GM12878 (cell line): Measurements from ENCODE around the gene VWA8. TPM values are rescaled to one million over a fixed set of nuclear protein-coding genes. Genes with fewer than 3 reads are reported as not detected.

Experiments used
- ATAC-seq: fragments of 200-7000 bp; cut with Tn5 transposase; 3 replicates; pipeline ENCODE4 v1.9.1; 2020; ENCODE audit warnings: mild to moderate bottlenecking, moderate library complexity
- BruUV-seq: library from RNA; stranded (reverse); fragments of 400-500 nt; replicated peaks from 2 replicates; lab custom pipeline; 2021; lab: Mats Ljungman, UMichigan
- CTCF ChIA-PET: fragments of 300-600 bp; sonication (Branson Sonifier 250); formaldehyde crosslinking; extraction: SDS; loops from one replicate; lab custom pipeline; 2021; ENCODE audit warnings: inconsistent platforms; lab: Yijun Ruan, JAX
- POLR2A ChIA-PET: fragments of 350-600 bp; formaldehyde crosslinking; extraction: SDS; loops from one replicate; lab custom pipeline; 2021; ENCODE audit warnings: inconsistent platforms; lab: Charles Lee
- RAD21 ChIA-PET: fragments of 300-600 bp; sonication (Branson Sonifier 250); formaldehyde crosslinking; loops from one replicate; lab custom pipeline; 2023; ENCODE audit warnings: antibody characterized with exemption; ENCODE audit not compliant: unreplicated experiment; lab: Charles Lee
- SMC1A ChIA-PET: fragments of 300-600 bp; sonication (Branson Sonifier 250); formaldehyde crosslinking; loops from one replicate; lab custom pipeline; 2023; ENCODE audit not compliant: unreplicated experiment, uncharacterized antibody; lab: Charles Lee
- DNase-seq: peaks from one replicate; pipeline ENCODE4 v3.0.0-alpha.2; 2011; ENCODE audit warnings: low read depth, low spot score
- FAIRE-seq: peaks from 3 replicates; lab custom pipeline; 2011; peaks lifted over from hg19 to GRCh38; lab: Jason Lieb, UNC
- H2AFZ ChIP-seq: 2 replicates; pipeline ENCODE4 v1.6.0; 2011; ENCODE audit warnings: low read depth, low read length, control low read depth; ENCODE audit not compliant: control insufficient read depth
- H3K27ac ChIP-seq: 2 replicates; pipeline ENCODE4 v1.5.1; 2011; ENCODE audit warnings: control low read depth; ENCODE audit not compliant: control insufficient read depth, insufficient read depth
- H3K27me3 ChIP-seq, 2 experiments: replicated peaks in 1 of 2; 2 replicates each; pipeline versions ENCODE4 v1.6.0 to v1.6.1; 2011; ENCODE audit warnings: low read length in 1 of 2; ENCODE audit not compliant: control insufficient read depth in 2 of 2, insufficient read depth in 2 of 2
- H3K36me3 ChIP-seq, 2 experiments: 2 replicates each; pipeline ENCODE4 v1.5.1; 2011; ENCODE audit warnings: low read length in 1 of 2; ENCODE audit not compliant: control insufficient read depth in 2 of 2, insufficient read depth in 2 of 2
- H3K4me1 ChIP-seq: 2 replicates; pipeline ENCODE4 v1.6.1; 2011; ENCODE audit warnings: mild to moderate bottlenecking, low read length, moderate library complexity, mixed read lengths; ENCODE audit not compliant: control insufficient read depth, insufficient read depth
- H3K4me2 ChIP-seq: 2 replicates; pipeline ENCODE4 v1.6.0; 2011; ENCODE audit warnings: control low read depth; ENCODE audit not compliant: control insufficient read depth, insufficient read depth
- H3K4me3 ChIP-seq: fragments of 200-600 bp; sonication (generic); 2 replicates; pipeline ENCODE4 v1.5.1; 2016
- H3K79me2 ChIP-seq: 2 replicates; pipeline ENCODE4 v1.6.0; 2011; ENCODE audit warnings: low read length; ENCODE audit not compliant: control insufficient read depth, insufficient read depth
- H3K9ac ChIP-seq: 2 replicates; pipeline ENCODE4 v1.8.0; 2011; ENCODE audit warnings: low read length, control low read depth, mixed read lengths; ENCODE audit not compliant: control insufficient read depth, insufficient read depth
- H3K9me3 ChIP-seq: replicated peaks from 3 replicates; pipeline ENCODE4 v1.5.1; 2011; ENCODE audit warnings: mild to moderate bottlenecking, low read length; ENCODE audit not compliant: control insufficient read depth, insufficient read depth
- H4K20me1 ChIP-seq: 2 replicates; pipeline ENCODE4 v1.6.0; 2011; ENCODE audit not compliant: control insufficient read depth, insufficient read depth
- BMI1 ChIP-seq: fragments of 450-650 bp; IDR thresholded peaks from 2 replicates; pipeline ENCODE4 v1.6.1; 2016; ENCODE audit warnings: mild to moderate bottlenecking, moderate library complexity, borderline replicate concordance
- IRF4 ChIP-seq: IDR thresholded peaks from 2 replicates; pipeline ENCODE4 v1.6.1; 2011; ENCODE audit warnings: low read depth, low read length
- MXI1 ChIP-seq: fragments of 150-350 bp; IDR thresholded peaks from 2 replicates; pipeline ENCODE4 v1.6.1; 2011; ENCODE audit warnings: low read depth, mild to moderate bottlenecking, inconsistent platforms, low read length, improper control_type of control experiment
- NFYA ChIP-seq: IDR thresholded peaks from 2 replicates; pipeline ENCODE4 v1.6.1; 2011; ENCODE audit warnings: low read depth, mild to moderate bottlenecking, low read length, improper control_type of control experiment, borderline replicate concordance
- NR2C1 ChIP-seq: fragments of 450-650 bp; IDR thresholded peaks from 2 replicates; pipeline ENCODE4 v1.6.1; 2017; ENCODE audit warnings: antibody characterized with exemption, mild to moderate bottlenecking, moderate library complexity
- POU2F2 ChIP-seq: IDR thresholded peaks from 3 replicates; pipeline ENCODE4 v1.6.1; 2011; ENCODE audit warnings: low read depth, mild to moderate bottlenecking, low read length, borderline replicate concordance
- RAD21 ChIP-seq: IDR thresholded peaks from 2 replicates; pipeline ENCODE4 v1.6.1; 2011; ENCODE audit warnings: mild to moderate bottlenecking, low read depth, low read length, moderate library complexity; ENCODE audit not compliant: insufficient read depth
- SIX5 ChIP-seq: IDR thresholded peaks from 2 replicates; pipeline ENCODE4 v1.6.1; 2011; ENCODE audit warnings: mild to moderate bottlenecking, low read depth, low read length, moderate library complexity; ENCODE audit not compliant: severe bottlenecking
- SRF ChIP-seq, 2 experiments: IDR thresholded peaks; 2 replicates each; pipeline ENCODE4 v1.6.1; 2011; ENCODE audit warnings: low read depth in 2 of 2, low read length in 2 of 2, mild to moderate bottlenecking in 1 of 2, moderate library complexity in 1 of 2
- TCF3 ChIP-seq: IDR thresholded peaks from 2 replicates; pipeline ENCODE4 v1.6.1; 2012; ENCODE audit warnings: low read depth, mild to moderate bottlenecking, low read length, borderline replicate concordance; ENCODE audit not compliant: insufficient read depth
- YBX1 ChIP-seq: fragments of 450-650 bp; IDR thresholded peaks from 2 replicates; pipeline ENCODE4 v1.6.1; 2016; ENCODE audit warnings: antibody characterized with exemption
- WGBS: methylation state at CpG from one replicate; pipeline ENCODE4 v1.1.6; 2016; ENCODE audit warnings: low lambda C conversion rate; ENCODE audit not compliant: insufficient replicate concordance, insufficient coverage; ENCODE audit errors: missing lambda C conversion rate; 5-methylcytosine and 5-hydroxymethylcytosine counted together
- in situ Hi-C: fragments of 300-500 bp; cut with MboI; formaldehyde crosslinking; loops from 9 replicates; pipeline ENCODE4 v1.14.3; 2018; ENCODE audit warnings: mixed read lengths
- intact Hi-C: fragments of 100-400 bp; cut with micrococcal nuclease; formaldehyde crosslinking; loops from one replicate; pipeline ENCODE4 v1.14.2; 2022; ENCODE audit not compliant: unreplicated experiment
- polyA plus RNA-seq, 11 experiments: library from polyadenylated mRNA; depleted of rRNA in 4 of 11; unstranded in 6 of 11; stranded (reverse) in 5 of 11; fragments of >200 nt; fragmentation: Nextera tagmentation in 4 of 11; fragmentation: Illumina TruSeq in 1 of 11; extraction: Ambion mirVana in 4 of 11; extraction: Trizol in 1 of 11; gene quantifications; 1 replicate in 1 of 11; 2 replicates in 10 of 11; pipeline versions ENCODE4 v1.2.1 to v1.2.3, GENCODE V29; 2011 to 2016; ENCODE audit warnings: inconsistent platforms in 2 of 11, missing spikeins in 2 of 11, low read depth in 1 of 11
- total RNA-seq, 4 experiments: library from RNA; depleted of rRNA in 3 of 4; stranded (reverse); fragments of >200 nt in 3 of 4; fragmentation: Illumina TruSeq in 1 of 4; extraction: Trizol in 1 of 4; gene quantifications; 2 replicates each; pipeline versions ENCODE4 v1.2.1 to v1.2.3, GENCODE V29; 2013 to 2021
- TF ChIP-seq, protein P1 (sequence below): fragments of 450-650 bp; IDR thresholded peaks from 2 replicates; pipeline ENCODE4 v1.6.1; 2017; ENCODE audit warnings: mild to moderate bottlenecking, low read depth, inconsistent platforms; ENCODE audit not compliant: poor library complexity, severe bottlenecking
- TF ChIP-seq, protein P2 (sequence below): fragments of 450-650 bp; IDR thresholded peaks from 2 replicates; pipeline ENCODE4 v1.6.1; 2018; ENCODE audit warnings: mild to moderate bottlenecking, low read depth, moderate library complexity; ENCODE audit not compliant: partially characterized antibody
- TF ChIP-seq, protein P3 (sequence below): fragments of 150-350 bp; IDR thresholded peaks from 2 replicates; pipeline ENCODE4 v1.6.1; 2016; ENCODE audit warnings: low read depth, low read length

VWA8 gene
- total and polyA plus RNA-seq, 10 of the 15 experiments (the other 5 are each of a cell fraction or from before 2014, with no cell fraction given) = 3.0 to 21.8 (median 13.5) TPM

- TF ChIP-seq SRF (IDR thresholded peaks at IDR 0.05; ENCODE audit: low read depth in 2 of 2, low read length in 2 of 2) (no peak), MXI1 (no peak), TCF3 (no peak)
- TF ChIP-seq, protein P1, sequence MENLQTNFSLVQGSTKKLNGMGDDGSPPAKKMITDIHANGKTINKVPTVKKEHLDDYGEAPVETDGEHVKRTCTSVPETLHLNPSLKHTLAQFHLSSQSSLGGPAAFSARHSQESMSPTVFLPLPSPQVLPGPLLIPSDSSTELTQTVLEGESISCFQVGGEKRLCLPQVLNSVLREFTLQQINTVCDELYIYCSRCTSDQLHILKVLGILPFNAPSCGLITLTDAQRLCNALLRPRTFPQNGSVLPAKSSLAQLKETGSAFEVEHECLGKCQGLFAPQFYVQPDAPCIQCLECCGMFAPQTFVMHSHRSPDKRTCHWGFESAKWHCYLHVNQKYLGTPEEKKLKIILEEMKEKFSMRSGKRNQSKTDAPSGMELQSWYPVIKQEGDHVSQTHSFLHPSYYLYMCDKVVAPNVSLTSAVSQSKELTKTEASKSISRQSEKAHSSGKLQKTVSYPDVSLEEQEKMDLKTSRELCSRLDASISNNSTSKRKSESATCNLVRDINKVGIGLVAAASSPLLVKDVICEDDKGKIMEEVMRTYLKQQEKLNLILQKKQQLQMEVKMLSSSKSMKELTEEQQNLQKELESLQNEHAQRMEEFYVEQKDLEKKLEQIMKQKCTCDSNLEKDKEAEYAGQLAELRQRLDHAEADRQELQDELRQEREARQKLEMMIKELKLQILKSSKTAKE = no peak
Observed at GRCh38 chr13:41785402-41786172, 175.3 kb downstream of the VWA8 start (continued).

GRCh38 chr13:41782086-41782485, 178.8 kb downstream of the VWA8 start:
- H3K27me3 ChIP-seq = no peaks in the 10 kb centered on the region
- in situ Hi-C loops (no loop called here), intact Hi-C loops (no loop called here)
- H3K9me3 ChIP-seq = no peaks in the 10 kb centered on the region
- no peak overlapping the region for H2AFZ ChIP-seq
- H4K20me1 ChIP-seq = no peaks in the 10 kb centered on the region
- peaks cover 0 to 3% of the 10 kb centered on the region in 2 experiments; a peak in 1 of 4 replicates for H3K36me3 ChIP-seq
- BruUV-seq = no TSS peak
- ChIA-PET CTCF (interaction anchor here (1.0 kb wide), 1 partner anchor 395 kb away, joined by 3 read pairs; no protein-coding TSS in a partner anchor), SMC1A (interaction anchor here (2.1 kb wide), 1 partner anchor 25 kb away, joined by 6 read pairs; no protein-coding TSS in a partner anchor), RAD21 (interaction anchor here (0.8 kb wide), 1 partner anchor 113 kb away, joined by 3 read pairs; no protein-coding TSS in a partner anchor), POLR2A (no interaction called here)
- H3K4me1 ChIP-seq = no peaks in the 10 kb centered on the region
- no peak overlapping the region for H3K4me3 ChIP-seq
- H3K9ac ChIP-seq = no peak overlapping the region
- ATAC-seq (no peak), FAIRE-seq (no peak), DNase-seq (no peak)
- no peaks in the 10 kb centered on the region for H3K79me2 ChIP-seq
- no peak overlapping the region for H3K4me2 ChIP-seq
- H3K27ac ChIP-seq = no peak overlapping the region
- 90% methylated on average over 1 of the region's 1 CpG for WGBS
- TF ChIP-seq NFYA (no peak), BMI1 (no peak), POU2F2 (no peak), IRF4 (no peak), RAD21 (no peak), NR2C1 (no peak), SIX5 (no peak), YBX1 (no peak)
- TF ChIP-seq, protein P2, sequence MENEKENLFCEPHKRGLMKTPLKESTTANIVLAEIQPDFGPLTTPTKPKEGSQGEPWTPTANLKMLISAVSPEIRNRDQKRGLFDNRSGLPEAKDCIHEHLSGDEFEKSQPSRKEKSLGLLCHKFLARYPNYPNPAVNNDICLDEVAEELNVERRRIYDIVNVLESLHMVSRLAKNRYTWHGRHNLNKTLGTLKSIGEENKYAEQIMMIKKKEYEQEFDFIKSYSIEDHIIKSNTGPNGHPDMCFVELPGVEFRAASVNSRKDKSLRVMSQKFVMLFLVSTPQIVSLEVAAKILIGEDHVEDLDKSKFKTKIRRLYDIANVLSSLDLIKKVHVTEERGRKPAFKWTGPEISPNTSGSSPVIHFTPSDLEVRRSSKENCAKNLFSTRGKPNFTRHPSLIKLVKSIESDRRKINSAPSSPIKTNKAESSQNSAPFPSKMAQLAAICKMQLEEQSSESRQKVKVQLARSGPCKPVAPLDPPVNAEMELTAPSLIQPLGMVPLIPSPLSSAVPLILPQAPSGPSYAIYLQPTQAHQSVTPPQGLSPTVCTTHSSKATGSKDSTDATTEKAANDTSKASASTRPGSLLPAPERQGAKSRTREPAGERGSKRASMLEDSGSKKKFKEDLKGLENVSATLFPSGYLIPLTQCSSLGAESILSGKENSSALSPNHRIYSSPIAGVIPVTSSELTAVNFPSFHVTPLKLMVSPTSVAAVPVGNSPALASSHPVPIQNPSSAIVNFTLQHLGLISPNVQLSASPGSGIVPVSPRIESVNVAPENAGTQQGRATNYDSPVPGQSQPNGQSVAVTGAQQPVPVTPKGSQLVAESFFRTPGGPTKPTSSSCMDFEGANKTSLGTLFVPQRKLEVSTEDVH = no peak
- TF ChIP-seq, protein P3, sequence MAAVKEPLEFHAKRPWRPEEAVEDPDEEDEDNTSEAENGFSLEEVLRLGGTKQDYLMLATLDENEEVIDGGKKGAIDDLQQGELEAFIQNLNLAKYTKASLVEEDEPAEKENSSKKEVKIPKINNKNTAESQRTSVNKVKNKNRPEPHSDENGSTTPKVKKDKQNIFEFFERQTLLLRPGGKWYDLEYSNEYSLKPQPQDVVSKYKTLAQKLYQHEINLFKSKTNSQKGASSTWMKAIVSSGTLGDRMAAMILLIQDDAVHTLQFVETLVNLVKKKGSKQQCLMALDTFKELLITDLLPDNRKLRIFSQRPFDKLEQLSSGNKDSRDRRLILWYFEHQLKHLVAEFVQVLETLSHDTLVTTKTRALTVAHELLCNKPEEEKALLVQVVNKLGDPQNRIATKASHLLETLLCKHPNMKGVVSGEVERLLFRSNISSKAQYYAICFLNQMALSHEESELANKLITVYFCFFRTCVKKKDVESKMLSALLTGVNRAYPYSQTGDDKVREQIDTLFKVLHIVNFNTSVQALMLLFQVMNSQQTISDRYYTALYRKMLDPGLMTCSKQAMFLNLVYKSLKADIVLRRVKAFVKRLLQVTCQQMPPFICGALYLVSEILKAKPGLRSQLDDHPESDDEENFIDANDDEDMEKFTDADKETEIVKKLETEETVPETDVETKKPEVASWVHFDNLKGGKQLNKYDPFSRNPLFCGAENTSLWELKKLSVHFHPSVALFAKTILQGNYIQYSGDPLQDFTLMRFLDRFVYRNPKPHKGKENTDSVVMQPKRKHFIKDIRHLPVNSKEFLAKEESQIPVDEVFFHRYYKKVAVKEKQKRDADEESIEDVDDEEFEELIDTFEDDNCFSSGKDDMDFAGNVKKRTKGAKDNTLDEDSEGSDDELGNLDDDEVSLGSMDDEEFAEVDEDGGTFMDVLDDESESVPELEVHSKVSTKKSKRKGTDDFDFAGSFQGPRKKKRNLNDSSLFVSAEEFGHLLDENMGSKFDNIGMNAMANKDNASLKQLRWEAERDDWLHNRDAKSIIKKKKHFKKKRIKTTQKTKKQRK = no peak
